ENCODE results near the gene DLG2. TPM values are rescaled to one million over a fixed set of nuclear protein-coding genes. Genes with fewer than 3 reads are reported as not detected.

The DLG2 gene
- polyA plus RNA-seq, 3 donors, result 0.24 to 0.39 TPM; not detected in 1

DNA sequence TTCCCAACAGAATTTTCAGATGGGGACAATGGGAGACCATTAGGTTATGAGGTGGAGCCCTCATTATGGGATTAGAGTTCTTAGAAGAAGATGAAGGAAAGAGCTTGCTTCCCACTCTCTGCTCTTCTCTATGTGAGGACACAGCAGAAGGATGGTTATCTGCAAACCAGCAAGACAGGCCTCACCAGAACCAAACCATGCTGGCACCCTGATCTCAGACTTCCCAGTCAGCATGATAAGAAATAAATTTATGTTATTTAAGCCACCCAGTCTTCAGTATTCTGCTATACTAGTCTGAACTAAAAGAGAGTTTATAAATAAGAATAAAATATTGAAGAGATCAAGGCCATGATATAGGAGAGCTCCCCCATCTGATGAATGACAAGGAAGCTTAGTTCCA is 1394.6 kb downstream of the DLG2 start:
- H3K4me3 Mint-ChIP-seq, result no peak overlapping the region
- Histone ChIP-seq H3K27me3 (ENCODE audit: control insufficient read depth in 2 of 2, insufficient read depth in 2 of 2, low read length in 2 of 2) (no peaks in the 10 kb centered on the region), H3K36me3 (replicated peaks in 1 of 2; ENCODE audit: control insufficient read depth in 1 of 2, insufficient read depth in 2 of 2, low read length in 2 of 2) (no peaks in the 10 kb centered on the region), H3K4me3 (replicated peaks in 1 of 3; ENCODE audit: low read depth in 2 of 3, low read length in 3 of 3) (no peak overlapping the region), H4K20me1 (ENCODE audit: insufficient read depth, low read length) (no peaks in the 10 kb centered on the region), H3K4me2 (replicated peaks; ENCODE audit: extremely low read depth, low read length, poor library complexity, severe bottlenecking) (no peak overlapping the region), H3K9me3 (replicated peaks in 1 of 2; ENCODE audit: control insufficient read depth in 1 of 2, insufficient read depth in 1 of 2, low read length in 2 of 2) (no peaks in the 10 kb centered on the region), H3K9ac (ENCODE audit: insufficient read depth, low read length, poor library complexity, severe bottlenecking) (no peak overlapping the region), H3K79me2 (ENCODE audit: insufficient read depth, low read length) (no peaks in the 10 kb centered on the region), H3K4me1 (ENCODE audit: control insufficient read depth in 1 of 2, insufficient read depth in 2 of 2, low read length in 2 of 2) (no peaks in the 10 kb centered on the region), H3K27ac (ENCODE audit: low read depth in 1 of 2, low read length in 2 of 2) (no peak overlapping the region), H2AFZ (ENCODE audit: insufficient read depth, low read depth, low read length, poor library complexity, severe bottlenecking) (no peak overlapping the region)
- H3K36me3 Mint-ChIP-seq, result no peaks in the 10 kb centered on the region
- H3K27ac Mint-ChIP-seq, result no peak overlapping the region
- H3K27me3 Mint-ChIP-seq (ENCODE audit: low read depth in 3 of 3), result peaks cover 0 to 1% (median 0%) of the 10 kb centered on the region in 3 donors
- H3K4me1 Mint-ChIP-seq, result no peaks in the 10 kb centered on the region
- DNase-seq, result no peak
- peaks cover 0 to 5% (median 0%) of the 10 kb centered on the region in 7 donors for H3K9me3 Mint-ChIP-seq
- TF ChIP-seq, protein P1, sequence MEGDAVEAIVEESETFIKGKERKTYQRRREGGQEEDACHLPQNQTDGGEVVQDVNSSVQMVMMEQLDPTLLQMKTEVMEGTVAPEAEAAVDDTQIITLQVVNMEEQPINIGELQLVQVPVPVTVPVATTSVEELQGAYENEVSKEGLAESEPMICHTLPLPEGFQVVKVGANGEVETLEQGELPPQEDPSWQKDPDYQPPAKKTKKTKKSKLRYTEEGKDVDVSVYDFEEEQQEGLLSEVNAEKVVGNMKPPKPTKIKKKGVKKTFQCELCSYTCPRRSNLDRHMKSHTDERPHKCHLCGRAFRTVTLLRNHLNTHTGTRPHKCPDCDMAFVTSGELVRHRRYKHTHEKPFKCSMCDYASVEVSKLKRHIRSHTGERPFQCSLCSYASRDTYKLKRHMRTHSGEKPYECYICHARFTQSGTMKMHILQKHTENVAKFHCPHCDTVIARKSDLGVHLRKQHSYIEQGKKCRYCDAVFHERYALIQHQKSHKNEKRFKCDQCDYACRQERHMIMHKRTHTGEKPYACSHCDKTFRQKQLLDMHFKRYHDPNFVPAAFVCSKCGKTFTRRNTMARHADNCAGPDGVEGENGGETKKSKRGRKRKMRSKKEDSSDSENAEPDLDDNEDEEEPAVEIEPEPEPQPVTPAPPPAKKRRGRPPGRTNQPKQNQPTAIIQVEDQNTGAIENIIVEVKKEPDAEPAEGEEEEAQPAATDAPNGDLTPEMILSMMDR (IDR thresholded peaks at IDR 0.05), result no peak
- intact Hi-C loops (cut with micrococcal nuclease), result no loop called here

DNA sequence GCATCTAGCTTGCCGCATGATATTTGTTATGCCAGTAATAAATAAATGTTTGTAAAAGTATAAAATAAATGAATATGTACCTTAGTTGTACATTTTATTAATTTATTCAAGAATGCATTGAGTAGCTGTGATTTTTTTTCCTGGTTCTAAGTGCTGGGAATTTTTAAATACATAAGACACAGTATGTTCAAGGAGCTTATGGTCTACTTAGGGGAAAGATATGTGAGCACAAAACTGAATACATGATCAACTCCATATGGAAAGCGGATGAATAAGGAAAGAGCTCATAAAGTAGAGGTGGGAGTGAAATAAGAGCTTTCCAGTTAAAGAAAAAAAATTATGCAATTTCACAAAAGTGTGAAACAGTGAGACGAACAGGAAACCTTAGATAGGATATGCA is 1396.7 kb downstream of the DLG2 start:
- H3K4me1 ChIP-seq (ENCODE audit: control insufficient read depth in 1 of 2, insufficient read depth in 2 of 2, low read length in 2 of 2), result no peaks in the 10 kb centered on the region
- Mint-ChIP-seq H3K36me3 (no peaks in the 10 kb centered on the region), H3K27ac (no peak overlapping the region), H3K4me3 (no peak overlapping the region), H3K4me1 (no peaks in the 10 kb centered on the region), H3K9me3 (peaks cover 0 to 3% (median 2%) of the 10 kb centered on the region in 7 donors), H3K27me3 (ENCODE audit: low read depth in 3 of 3) (peaks cover 0 to 1% (median 0%) of the 10 kb centered on the region in 3 donors)
- no CpG with 5 or more reads among the region's 3 CpGs for WGBS (ENCODE audit: insufficient coverage)
- DNase-seq, result no peak
- TF ChIP-seq, protein P1 (IDR thresholded peaks at IDR 0.05), result no peak
- H3K27me3 ChIP-seq (ENCODE audit: control insufficient read depth in 2 of 2, insufficient read depth in 2 of 2, low read length in 2 of 2), result no peaks in the 10 kb centered on the region
- no peak overlapping the region for H3K9ac ChIP-seq (ENCODE audit: insufficient read depth, low read length, poor library complexity, severe bottlenecking)
- intact Hi-C loops (cut with micrococcal nuclease), result no loop called here
- H3K27ac ChIP-seq (ENCODE audit: low read depth in 1 of 2, low read length in 2 of 2), result no peak overlapping the region
- no peaks in the 10 kb centered on the region for H3K36me3 ChIP-seq (replicated peaks in 1 of 2; ENCODE audit: control insufficient read depth in 1 of 2, insufficient read depth in 2 of 2, low read length in 2 of 2)
- no peaks in the 10 kb centered on the region for H3K9me3 ChIP-seq (replicated peaks in 1 of 2; ENCODE audit: control insufficient read depth in 1 of 2, insufficient read depth in 1 of 2, low read length in 2 of 2)
- no peaks in the 10 kb centered on the region for H3K79me2 ChIP-seq (ENCODE audit: insufficient read depth, low read length)
- H3K4me2 ChIP-seq (replicated peaks; ENCODE audit: extremely low read depth, low read length, poor library complexity, severe bottlenecking), result no peak overlapping the region
- H4K20me1 ChIP-seq (ENCODE audit: insufficient read depth, low read length), result no peaks in the 10 kb centered on the region
- no peak overlapping the region for H3K4me3 ChIP-seq (replicated peaks in 1 of 3; ENCODE audit: low read depth in 2 of 3, low read length in 3 of 3)
- H2AFZ ChIP-seq (ENCODE audit: insufficient read depth, low read depth, low read length, poor library complexity, severe bottlenecking), result no peak overlapping the region

Measured in CD14-positive monocyte (primary cell).